NCI-H1417 treated with DMSO at 0.1 percent for 48 hours (cell line): ENCODE measurements around the gene LIMCH1.
"Not testable (repeated sequence)": the region's sequence is repeated elsewhere in the genome, so short reads cannot be mapped to it uniquely, and the experiment has no call there.

Experiments
- DNase-seq: peaks from one replicate; lab custom pipeline; 2025; lab: John Stamatoyannopoulos, UW

LIMCH1 gene

DNA sequence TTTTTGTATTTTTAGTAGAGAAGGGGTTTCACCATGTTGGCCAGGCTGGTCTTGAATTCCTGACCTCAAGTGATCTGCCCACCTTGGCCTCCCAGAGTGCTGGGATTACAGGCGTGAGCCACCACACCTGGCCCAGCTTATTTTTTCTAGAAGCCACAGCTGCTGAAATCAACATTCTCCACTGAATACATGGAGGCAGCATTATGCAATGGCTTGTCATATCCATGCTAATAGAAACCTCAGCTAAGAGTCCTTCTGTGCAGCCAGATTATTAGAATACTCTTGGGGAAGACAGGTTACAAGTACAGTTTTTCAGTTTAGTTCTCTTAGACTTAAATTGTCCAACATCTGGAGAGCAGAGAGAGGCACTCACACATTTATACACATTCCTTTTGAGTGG lies 104.8 kb downstream of the LIMCH1 start:
- DNase-seq = not testable (repeated sequence)

DNA sequence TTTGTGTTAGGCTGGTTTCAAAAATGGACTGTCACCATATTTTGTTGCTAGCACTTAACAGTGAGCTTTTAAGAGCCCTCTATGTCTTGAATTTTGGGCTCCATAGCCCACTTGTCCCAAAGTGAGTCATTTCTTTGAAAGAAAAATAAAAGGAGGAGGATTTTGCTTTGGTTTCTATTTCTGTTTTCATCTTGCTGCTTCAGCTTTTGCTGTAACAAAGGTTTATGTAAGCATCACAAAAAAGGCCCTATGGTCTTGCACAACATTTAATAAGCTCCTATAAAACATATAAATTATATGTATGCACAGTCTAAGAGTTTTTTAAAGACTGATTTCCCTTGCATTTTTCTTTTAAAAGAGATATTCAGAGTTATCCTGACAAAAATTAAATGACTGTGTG lies 105.4 kb downstream of the LIMCH1 start:
- no peak for DNase-seq

DNA sequence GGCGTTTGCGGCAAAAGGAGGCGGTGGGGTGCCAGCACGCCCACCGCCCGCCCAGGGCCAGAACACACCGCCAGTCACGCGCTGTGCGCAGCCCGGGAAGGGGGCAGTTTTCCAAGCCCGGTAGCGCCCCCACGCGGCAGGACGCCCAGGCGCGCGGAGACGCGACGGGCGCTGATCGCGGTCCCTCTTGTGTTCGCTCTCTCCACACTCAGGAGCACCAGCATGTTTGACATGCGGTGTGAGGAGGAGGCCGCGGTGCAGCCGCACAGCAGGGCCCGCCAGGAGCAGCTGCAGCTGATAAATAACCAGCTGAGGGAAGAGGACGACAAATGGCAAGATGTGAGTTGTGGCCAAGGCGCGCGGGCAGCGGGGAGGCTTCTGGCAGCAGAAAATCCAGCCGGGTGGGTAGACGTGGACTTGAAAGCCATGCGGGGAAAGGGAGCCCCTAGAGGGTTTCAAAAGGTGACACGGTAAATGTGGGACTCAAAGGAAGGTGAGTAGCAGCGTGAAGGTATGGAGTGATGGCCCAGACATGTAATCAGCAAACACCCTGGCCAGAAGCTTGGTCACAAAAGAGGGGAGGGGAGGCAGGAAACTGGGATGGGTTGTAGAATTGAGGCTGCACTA lies 106.4 kb downstream of the LIMCH1 start:
- DNase-seq = peak; percentile 32

DNA sequence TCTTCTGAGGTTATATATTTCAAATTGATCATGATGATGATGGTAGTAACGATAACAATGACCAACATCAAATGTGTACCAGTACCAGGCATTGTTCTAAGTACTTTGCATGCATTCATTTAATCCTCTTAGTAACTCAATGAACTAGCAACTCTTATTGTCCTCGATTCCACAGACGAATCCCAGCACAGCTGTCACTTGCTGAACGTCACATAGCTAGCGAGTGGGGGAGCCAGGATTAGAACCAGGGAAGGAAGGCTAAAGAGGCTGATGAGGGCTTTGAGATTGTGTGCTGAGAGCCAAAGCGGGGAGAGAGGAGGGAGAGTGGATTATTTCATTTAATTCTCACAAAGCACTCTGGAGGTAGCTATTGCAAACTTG lies 106.9 kb downstream of the LIMCH1 start:
- no peak for DNase-seq

DNA sequence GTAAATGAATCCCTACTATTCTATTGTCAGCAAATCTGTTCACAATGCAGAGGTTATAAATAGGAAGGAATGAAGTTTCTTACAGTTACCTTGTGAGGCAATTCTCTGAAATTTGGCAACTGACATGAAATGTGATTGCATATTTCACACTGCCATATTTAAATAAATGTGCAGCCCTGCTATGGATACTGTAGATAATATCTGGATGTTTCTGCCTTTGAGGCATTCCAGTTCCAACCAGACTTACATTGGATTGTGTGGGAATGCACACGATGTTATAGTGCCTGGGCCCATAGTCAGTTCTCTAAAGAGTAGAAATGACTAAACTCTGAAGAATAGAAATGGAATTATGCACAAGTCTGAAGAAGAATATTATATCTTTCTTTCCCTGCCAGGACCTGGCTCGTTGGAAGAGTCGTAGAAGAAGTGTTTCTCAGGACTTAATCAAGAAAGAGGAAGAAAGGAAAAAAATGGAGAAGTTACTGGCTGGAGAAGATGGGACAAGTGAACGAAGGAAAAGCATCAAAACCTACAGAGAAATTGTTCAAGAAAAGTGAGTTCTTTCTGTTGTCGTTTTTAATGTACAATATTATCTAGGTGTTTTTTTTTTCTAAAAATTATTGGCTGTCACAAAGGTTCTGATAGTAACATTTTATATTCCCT lies 107.9 kb downstream of the LIMCH1 start:
- DNase-seq = no peak

DNA sequence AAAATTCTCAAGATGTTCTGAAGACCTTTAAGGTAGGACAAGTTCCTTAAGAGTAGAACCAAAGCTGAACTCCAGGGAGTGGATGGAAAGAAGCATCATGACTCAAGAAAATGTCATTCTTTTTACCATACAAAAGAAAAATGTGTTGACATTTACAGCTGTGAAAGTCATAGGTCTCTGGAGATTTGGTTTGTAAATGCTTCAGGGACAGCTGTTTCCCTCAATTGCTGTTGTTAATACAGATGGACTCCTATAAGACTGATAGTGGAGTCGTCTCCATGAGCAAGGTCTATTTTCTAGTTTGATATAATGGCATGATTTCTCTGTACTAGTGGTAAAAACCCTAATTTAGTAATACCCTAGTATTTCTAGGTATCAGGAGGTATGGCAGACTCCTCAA lies 108.9 kb downstream of the LIMCH1 start:
- DNase-seq = no peak

DNA sequence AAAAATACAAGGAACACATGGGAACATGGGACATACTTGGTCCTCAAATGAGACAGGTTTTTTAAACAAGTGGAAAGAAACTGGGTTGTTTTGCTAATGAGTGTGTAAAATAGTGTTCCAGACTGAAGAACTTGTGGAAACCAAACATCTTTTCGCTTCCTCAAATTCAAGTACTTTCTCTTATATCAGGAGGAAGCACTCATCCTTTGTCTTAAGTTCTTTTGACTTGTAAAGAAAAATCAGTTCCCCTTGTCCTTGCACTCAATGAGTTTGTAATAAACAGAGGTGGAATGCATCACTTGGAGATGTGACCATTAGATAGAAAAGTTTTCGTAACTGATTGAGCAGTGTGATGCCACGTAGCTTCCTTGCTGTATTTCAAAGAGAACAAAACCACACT lies 109.4 kb downstream of the LIMCH1 start:
- DNase-seq = no peak

DNA sequence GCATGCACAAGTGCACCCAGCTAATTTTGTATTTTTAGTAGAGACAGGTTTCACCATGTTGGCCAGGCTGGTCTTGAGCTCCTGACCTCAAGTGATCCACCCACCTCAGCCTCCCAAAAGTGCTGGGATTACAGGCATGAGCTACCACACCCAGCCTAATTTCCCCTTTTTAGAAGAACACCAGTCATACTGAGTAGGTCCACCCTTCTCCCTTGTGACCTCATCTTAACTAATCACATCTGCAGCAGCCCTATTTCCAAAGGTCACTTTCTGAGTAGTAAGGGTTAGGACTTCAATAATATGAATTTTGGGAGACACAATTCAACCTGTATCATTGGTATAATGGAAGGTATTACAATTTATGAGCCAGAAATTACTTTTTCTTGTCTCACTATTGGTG lies 113.2 kb downstream of the LIMCH1 start:
- DNase-seq = not testable (repeated sequence)

DNA sequence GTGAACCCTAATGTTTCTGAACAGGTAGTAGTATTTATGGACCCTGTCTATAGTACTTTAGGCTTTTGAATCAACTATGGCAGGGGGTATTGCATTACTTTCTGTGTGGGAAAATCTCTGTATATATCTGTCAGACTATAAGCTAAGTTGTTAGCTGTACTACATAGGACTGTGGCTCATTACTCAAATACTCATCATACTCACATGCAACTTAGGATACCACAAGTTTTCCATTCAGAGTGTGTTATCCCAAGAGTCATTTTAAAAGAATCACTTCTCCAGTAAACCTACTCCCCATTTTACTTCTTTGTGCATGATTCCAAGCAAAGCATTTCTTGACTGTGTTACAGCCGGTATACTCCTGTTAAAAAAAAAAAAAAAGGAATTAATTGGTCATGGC lies 115.0 kb downstream of the LIMCH1 start:
- DNase-seq = no peak

DNA sequence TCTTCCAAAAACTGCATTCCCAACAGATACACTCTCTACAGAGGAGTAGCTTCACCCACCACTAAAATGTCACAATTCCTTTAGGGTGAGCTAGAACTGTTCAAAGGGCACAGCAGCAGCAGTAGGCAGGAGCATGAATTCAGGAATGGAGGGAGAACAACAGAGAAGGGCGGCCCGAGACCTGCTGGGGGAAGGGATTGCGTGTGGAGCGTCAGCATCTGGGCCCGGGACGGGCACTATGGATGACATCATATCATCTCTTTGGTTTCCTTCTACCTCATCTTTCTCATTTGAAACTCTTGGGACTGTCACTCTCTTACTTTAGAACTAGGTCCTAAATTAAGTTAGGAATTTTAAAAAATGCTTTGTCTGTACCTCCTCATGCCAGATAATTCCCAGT lies 115.6 kb downstream of the LIMCH1 start:
- DNase-seq = no peak

DNA sequence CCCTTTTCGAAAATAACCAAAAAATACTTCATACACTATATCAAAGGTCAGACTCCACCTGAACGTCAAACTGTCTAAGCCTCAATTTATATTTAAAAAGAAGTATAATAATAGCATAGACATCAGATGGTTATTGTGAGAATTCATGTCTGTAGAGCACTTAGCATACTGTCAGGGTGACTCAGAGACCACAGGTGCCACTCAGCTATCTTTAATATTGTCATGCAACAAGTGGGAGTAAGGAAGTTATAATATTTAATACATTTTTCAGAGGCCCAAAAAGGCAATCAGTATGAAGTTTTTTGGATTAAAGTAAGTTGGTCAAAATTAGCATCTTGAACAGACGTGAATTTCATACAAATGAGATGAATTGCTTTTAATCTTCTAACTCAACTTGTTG lies 117.2 kb downstream of the LIMCH1 start:
- no peak for DNase-seq

DNA sequence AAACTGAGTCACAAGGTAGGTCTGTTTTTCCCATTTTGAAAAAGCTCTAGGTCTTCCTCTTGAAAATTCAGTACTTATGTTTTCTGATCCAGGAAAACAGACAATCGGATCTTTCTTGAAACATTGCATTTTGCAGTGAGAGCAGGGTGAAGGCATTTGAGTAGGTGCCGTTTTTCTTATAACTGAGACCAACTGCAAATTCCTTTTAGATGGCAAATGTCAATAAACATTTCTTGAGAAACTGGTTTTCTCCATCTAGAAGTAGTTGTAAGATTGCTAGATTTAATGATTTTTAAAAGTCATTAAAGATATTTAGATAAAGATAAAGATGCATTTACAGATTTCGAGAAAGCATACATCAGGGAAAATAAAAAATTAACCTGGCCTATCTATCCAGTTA lies 118.1 kb downstream of the LIMCH1 start:
- DNase-seq = no peak

DNA sequence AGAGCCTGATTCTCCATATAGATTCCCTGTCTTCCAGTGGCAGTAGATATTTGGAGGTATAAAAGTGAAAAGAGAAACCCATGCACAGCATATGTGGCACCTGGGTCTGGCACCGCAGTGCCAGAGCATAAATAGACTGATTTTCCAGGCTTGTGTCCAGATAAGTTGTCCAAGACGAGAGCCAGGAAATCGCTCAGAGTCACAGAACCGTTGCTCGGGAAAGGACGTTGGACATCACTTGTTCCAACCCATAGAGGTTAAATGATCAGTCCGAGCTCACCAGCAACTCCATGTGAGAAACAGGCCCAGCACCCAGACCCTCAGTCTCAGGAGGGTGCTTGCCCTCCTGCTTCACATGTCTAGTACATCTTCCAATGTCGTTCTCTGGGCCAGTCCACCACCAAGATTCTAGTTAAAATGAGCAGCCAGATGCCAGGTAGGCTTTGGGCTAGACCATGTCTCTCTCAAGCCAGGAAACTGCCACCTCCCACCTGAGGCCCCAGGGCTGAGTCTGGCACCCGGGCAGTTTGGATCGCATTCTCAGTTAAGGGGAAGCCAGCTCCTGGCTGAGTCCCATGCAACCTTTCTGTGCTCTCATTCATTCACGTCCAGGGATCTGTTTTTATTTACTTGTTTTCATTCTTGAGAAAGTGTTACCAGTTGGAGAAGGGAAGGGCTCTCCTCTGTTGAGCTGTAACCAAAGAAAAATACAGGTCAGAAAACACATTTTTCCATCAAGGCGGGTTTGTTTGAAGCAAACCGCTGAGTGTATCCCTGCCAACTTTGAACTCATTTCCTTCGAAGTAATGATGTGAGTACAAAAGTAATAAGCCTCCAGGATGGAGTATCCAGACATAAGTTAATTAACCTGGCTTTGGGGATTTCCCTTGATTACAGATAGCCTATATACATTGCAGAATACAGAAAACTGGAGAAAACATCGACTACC lies 118.9 kb downstream of the LIMCH1 start:
- no peak for DNase-seq

DNA sequence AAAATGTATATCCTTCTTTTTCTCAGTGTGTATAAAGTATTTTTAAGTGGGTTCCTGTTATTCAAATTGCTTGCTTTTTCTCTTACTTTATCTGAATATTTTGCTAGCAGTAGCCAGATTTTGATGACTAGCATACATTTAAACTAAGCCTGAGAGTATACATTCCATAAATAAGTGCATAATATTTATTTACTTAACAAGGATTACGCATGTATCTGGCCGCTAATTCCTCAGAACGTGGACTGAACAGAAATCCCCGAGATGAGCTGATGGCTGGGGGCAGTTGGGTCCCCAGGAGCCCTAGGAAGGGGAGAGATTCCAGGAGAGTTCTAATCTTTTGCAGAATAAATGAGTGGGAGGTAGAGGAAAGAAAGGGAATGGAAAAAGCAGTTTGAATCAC lies 119.6 kb downstream of the LIMCH1 start:
- DNase-seq = no peak

DNA sequence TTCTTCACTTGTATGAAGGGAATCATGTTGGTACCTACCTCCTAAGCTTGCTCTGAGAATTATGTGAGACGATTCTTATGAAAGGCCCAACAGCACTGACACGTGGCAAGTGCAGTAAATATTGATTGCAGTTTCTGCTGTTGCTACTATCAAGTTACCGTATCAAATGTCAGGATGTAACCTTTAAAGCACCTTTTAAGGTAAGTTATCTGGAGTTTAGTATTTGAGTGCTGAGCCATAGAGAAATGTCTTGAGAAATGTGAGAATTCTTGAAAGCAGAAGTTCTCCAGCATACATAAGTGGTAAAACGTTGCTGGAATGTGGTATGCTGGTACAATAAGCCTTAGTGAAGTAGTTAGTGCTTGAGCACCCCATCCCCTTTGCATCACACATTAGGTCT lies 120.2 kb downstream of the LIMCH1 start:
- DNase-seq = no peak

DNA sequence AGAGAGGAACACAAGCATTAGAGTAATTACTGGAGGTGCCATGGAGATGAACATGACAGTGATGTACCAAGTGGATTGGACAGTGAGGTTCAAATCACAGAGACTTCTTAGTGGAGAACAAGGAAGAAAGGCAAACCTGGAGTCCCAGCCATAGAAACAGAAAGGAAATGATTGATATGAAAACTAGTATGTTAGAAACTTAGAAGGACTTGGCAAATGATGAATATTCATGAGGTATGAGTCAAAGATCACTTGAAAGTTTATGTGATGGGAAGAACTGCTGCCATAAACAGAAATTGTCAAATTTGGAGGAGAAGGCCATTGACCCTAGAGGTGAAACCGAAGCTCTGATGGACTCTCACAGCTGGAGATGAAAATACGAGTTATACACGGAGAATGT lies 122.4 kb downstream of the LIMCH1 start:
- DNase-seq = no peak

DNA sequence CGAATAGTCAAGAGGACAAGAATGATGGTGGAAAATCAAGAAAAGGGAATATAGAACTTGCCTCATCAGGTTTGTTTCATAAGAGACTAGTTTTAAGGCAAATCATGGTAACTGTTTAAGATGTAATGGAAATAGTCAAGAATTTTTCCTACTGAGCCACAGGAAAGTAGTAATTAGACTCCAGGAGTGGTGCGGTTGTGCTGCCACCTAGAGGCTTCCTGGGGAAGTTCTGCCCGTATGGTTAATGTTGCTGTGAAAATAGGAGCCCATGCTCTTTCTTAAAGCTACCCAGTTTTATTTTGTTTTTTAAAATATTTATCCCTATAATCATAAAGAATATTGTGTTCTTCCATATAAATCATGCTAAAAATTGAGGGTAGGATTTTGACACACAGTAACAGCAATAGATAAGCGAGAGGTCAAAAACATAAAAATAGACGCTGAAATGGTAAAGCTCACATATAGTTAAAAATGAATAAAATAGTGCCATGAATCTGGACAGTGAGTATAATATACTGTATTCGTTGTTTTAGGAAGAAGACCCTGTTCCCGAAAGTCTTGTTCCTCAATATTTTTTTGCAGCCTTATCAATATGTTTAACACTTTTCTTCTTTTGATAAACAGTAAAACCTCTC lies 123.6 kb downstream of the LIMCH1 start:
- no peak for DNase-seq

DNA sequence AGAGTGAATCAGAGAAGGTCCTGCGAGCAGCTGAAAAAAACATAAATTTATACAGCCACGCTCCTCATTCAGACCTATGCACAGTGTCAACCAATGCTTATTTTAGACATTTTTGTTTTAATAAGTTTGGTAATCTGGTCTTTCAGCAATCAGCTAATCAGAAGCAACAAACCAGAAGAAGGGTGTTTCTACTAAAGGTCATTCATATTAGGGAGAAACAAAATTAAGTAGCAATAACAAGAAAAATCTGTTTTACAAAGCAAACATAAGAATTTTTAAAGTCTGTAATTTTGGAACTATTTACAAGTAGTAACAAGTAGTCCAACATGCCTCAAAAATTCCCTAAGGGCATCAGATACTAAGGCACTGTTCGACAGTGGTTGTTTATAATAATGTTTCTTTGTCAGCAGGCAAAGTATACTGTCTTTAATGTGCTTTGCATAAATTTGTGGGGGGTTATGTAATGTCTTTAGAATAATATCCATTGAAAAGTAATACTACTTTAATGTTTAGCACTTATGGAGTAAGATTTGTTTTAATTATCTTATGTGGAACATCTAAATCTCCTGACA lies 127.8 kb downstream of the LIMCH1 start:
- no peak for DNase-seq

DNA sequence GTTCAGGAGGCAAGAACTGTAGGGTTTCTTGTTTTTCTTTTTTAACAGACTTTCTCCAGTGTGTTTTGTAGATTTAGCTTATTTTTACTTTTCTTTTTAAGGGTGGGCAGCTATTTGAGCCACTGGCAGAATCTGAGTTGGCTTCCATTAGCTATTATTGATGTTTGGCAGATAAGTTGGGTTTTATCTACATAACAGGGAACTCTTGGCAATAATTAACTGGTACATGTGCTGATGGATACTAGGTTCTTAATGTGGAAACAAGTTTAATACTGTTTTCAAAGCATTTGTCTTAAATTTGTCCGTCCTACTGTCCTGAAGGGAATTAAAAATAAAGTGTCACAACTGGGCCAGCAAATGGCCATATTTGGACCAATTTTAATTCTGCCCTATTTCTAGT lies 130.1 kb downstream of the LIMCH1 start:
- no peak for DNase-seq

DNA sequence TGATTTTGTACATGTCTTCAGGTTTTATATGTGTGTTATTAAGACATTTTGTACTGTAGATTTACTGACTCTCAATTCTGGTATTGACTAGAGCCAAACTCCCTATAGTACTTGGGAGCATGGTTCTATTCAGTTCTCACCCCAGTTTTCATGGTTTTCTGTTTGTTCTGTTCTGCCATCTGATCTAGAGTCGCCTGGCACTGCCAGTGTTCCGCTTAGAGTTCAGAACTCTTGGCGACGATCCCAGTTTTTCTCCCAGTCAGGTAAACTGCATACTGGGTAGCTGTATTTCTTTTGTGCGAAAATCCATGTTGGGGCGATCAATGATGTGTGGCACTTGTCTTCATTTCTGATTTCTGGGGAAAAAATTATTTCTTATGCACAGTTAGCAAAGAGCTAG lies 132.6 kb downstream of the LIMCH1 start:
- no peak for DNase-seq

DNA sequence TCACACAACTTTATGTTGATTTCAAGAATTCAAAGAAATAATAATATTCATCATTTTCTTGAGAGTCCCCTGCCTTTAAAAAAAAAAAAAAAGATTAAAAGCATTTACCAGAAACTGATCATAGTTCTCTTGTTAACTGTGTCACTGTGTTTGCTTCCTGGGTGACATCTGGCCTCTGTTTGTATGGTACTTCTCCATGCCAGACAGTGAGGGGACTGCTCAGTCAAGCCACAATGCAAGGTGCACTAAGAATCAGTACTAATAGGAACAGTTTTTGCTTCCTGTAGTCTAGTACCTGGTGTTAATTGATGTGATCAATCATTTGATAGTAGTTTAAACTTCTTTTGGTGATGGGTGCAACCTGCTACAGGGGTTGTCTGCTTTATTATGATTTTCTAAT lies 133.0 kb downstream of the LIMCH1 start:
- no peak for DNase-seq

DNA sequence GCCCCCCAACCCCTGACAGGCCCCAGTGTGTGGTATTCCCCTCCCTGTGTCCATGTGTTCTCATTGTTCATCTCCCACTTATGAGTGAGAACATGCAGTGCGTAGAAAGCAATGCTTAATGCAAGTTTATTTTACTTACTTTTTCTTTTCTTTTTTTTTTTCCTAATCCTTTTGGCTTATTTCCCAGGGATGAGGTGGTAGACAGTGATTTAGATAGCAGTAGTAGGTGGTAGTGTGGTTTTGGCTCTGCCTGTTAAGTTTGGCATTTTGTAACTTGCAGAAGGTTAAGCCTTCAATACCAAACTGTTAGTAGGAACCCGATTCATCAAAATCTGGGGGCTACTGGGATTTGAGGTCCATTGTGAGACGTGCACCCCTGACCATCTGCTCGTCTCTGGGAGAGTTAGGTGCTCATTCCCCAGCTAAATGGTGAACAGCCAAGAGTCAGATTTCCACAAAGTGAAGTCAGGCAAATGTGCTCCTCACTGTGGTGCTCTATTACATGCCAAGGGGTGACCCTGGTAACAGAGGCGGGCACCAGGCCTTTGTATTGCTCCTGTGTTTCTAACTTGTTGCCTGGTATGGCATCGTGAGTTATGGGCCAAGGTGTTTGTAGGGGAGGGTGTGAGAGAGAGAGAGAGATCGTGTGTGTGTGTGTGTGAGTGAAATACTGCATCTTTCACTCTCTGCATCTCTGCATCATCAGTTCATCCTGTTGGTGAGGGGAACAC lies 140.3 kb downstream of the LIMCH1 start:
- no peak for DNase-seq
